Endothelial cell of umbilical vein (primary cell): Measurements from ENCODE around the gene ZSCAN12.

Source experiments
- CTCF ChIP-seq, 2 donors: IDR thresholded peaks; 1 replicate in 1 of 2; 2 replicates in 1 of 2; pipeline ENCODE4 v1.5.1; 2011; ENCODE audit warnings: low read length in 2 of 2, mild to moderate bottlenecking in 2 of 2, moderate library complexity in 2 of 2, control low read depth in 1 of 2, inconsistent platforms in 1 of 2, low read depth in 1 of 2; ENCODE audit not compliant: insufficient read depth in 1 of 2; ENCODE audit errors: extremely low read depth in 1 of 2
- EZH2 ChIP-seq: IDR thresholded peaks from 2 replicates; pipeline ENCODE4 v1.6.1; 2012; ENCODE audit warnings: borderline replicate concordance, low read depth, mild to moderate bottlenecking, moderate library complexity, low read length, inconsistent platforms; ENCODE audit not compliant: severe bottlenecking
- POLR2A ChIP-seq: IDR thresholded peaks from 2 replicates; pipeline ENCODE4 v1.6.1; 2012; ENCODE audit warnings: low read depth, mild to moderate bottlenecking, control low read depth, low read length
- POLR2AphosphoS5 ChIP-seq: IDR thresholded peaks from 2 replicates; pipeline ENCODE4 v1.6.1; 2012; ENCODE audit warnings: low read depth, mild to moderate bottlenecking, control low read depth, low read length, moderate library complexity; ENCODE audit not compliant: insufficient read depth

- TF ChIP-seq POLR2AphosphoS5 (no peak), CTCF (IDR thresholded peaks at IDR 0.05; ENCODE audit: extremely low read depth in 1 of 2, insufficient read depth in 1 of 2, low read depth in 1 of 2, low read length in 2 of 2) (no peak), EZH2 (no peak), POLR2A (no peak)
Measured at GRCh38 chr6:28407401-28407800, 7.9 kb upstream of the ZSCAN12 start.
